Bronchial epithelial cell (primary cell): ENCODE measurements around the gene SPACA9. TPM values are rescaled to one million over a fixed set of nuclear protein-coding genes. Genes with fewer than 3 reads are reported as not detected.

Experiments
- DNase-seq: peaks from one replicate; pipeline ENCODE4 v3.0.0-alpha.2; 2010; ENCODE audit warnings: low read depth
- FAIRE-seq: peaks from 2 replicates; lab custom pipeline; 2011; peaks lifted over from hg19 to GRCh38; lab: Jason Lieb, UNC
- H3K27me3 ChIP-seq: 2 replicates; pipeline ENCODE4 v1.5.1; 2011; ENCODE audit warnings: low read length; ENCODE audit not compliant: control insufficient read depth, insufficient read depth
- H3K36me3 ChIP-seq: 2 replicates; pipeline ENCODE4 v1.5.1; 2011; ENCODE audit warnings: low read length; ENCODE audit not compliant: control insufficient read depth, insufficient read depth
- H3K4me3 ChIP-seq: 2 replicates; pipeline ENCODE4 v1.5.1; 2011; ENCODE audit warnings: mild to moderate bottlenecking, low read depth, low read length, control low read depth
- CTCF ChIP-seq: IDR thresholded peaks from 2 replicates; pipeline ENCODE4 v1.5.1; 2011; ENCODE audit warnings: mild to moderate bottlenecking, moderate library complexity, low read length, control low read depth, inconsistent platforms; ENCODE audit not compliant: insufficient read depth, severe bottlenecking
- total RNA-seq: library from RNA; depleted of rRNA; stranded (reverse); fragments of >200 nt; gene quantifications from 2 replicates; pipeline ENCODE4 v1.2.1, GENCODE V29; 2014

Gene SPACA9
- 0.79 and 2.3 TPM in 2 replicates for total RNA-seq

- Histone ChIP-seq H3K27me3 (no peaks in the 10 kb centered on the region), H3K4me3 (peak within 1 kb of the TSS; percentile 93), H3K36me3 (no peaks in the 10 kb centered on the region)
- no peak for DNase-seq
- no peak for FAIRE-seq
- TF ChIP-seq CTCF: no peak
Measured at GRCh38 chr9:132878695-132879456, at the start of gene SPACA9. SPACA9 (plus strand) TSS chr9:132878898; CDS start chr9:132883948, 5,050 bp downstream.

- H3K27me3 ChIP-seq: no peaks in the 10 kb centered on the region
Measured at GRCh38 chr9:132832171-132832881, 46.4 kb upstream of the SPACA9 start.

GRCh38 chr9:132833550-132834121, 45.1 kb upstream of the SPACA9 start:
- no peaks in the 10 kb centered on the region for H3K36me3 ChIP-seq
- DNase-seq (no peak), FAIRE-seq (no peak)
- H3K27me3 ChIP-seq: no peaks in the 10 kb centered on the region
- H3K4me3 ChIP-seq: no peak overlapping the region
- no peak for TF ChIP-seq CTCF

More at GRCh38 chr9:132832171-132832881, 46.4 kb upstream of the SPACA9 start:
- Histone ChIP-seq H3K36me3 (no peaks in the 10 kb centered on the region), H3K4me3 (no peak overlapping the region)
- TF ChIP-seq CTCF: no peak
- DNase-seq (no peak), FAIRE-seq (no peak)

GRCh38 chr9:132834343-132834742, 44.4 kb upstream of the SPACA9 start:
- no peak for FAIRE-seq
- DNase-seq: no peak
- Histone ChIP-seq H3K27me3 (no peaks in the 10 kb centered on the region), H3K36me3 (no peaks in the 10 kb centered on the region), H3K4me3 (no peak overlapping the region)
- TF ChIP-seq CTCF: no peak

- no peaks in the 10 kb centered on the region for H3K36me3 ChIP-seq
- no peak overlapping the region for H3K4me3 ChIP-seq
- TF ChIP-seq CTCF: no peak
- H3K27me3 ChIP-seq: peaks cover 3% of the 10 kb centered on the region
- FAIRE-seq: no peak
- no peak for DNase-seq
Measured at GRCh38 chr9:132837501-132838286, 41.0 kb upstream of the SPACA9 start.
